NK-92 treated with Interleukin-12 subunit alpha and Interleukin-12 subunit beta, amount 100 ng/mL, for 24 hours (cell line): ENCODE measurements around the gene COX20.
A peak's percentile ranks its signal among the peaks of the same experiment; 100 is the strongest.
"Not testable (repeated sequence)": the region's sequence is repeated elsewhere in the genome, so short reads cannot be mapped to it uniquely, and the experiment has no call there.

Source experiments
- DNase-seq: peaks from one replicate; lab custom pipeline; 2025; lab: John Stamatoyannopoulos, UW

Gene COX20

GRCh38 chr1:244835276-244836134 is at the start of gene COX20:
COX20 (plus strand) TSS chr1:244835658; CDS start chr1:244835715, 57 bp downstream.
- DNase-seq = peak; percentile 94

GRCh38 chr1:244788493-244789275 is 46.8 kb upstream of the COX20 start:
- DNase-seq = no peak

- DNase-seq = no peak
Observed at GRCh38 chr1:244789276-244789580, 46.2 kb upstream of the COX20 start.

GRCh38 chr1:244789731-244790130 is 45.7 kb upstream of the COX20 start:
- no peak for DNase-seq

GRCh38 chr1:244791061-244791460 is 44.4 kb upstream of the COX20 start:
- no peak for DNase-seq

GRCh38 chr1:244792188-244792850 is 43.1 kb upstream of the COX20 start:
- no peak for DNase-seq

- DNase-seq = no peak
Observed at GRCh38 chr1:244794071-244794470, 41.4 kb upstream of the COX20 start.

GRCh38 chr1:244794516-244794915 is 40.9 kb upstream of the COX20 start:
- not testable (repeated sequence) for DNase-seq

GRCh38 chr1:244796719-244797406 is 38.6 kb upstream of the COX20 start:
- no peak for DNase-seq

- no peak for DNase-seq
Observed at GRCh38 chr1:244800821-244801220, 34.6 kb upstream of the COX20 start.

GRCh38 chr1:244801246-244801645 is 34.2 kb upstream of the COX20 start:
- DNase-seq = no peak

GRCh38 chr1:244802041-244802440 is 33.4 kb upstream of the COX20 start:
- DNase-seq = no peak

- no peak for DNase-seq
Observed at GRCh38 chr1:244802556-244803239, 32.8 kb upstream of the COX20 start.

GRCh38 chr1:244804841-244805240 is 30.6 kb upstream of the COX20 start:
- no peak for DNase-seq

GRCh38 chr1:244807138-244807537 is 28.3 kb upstream of the COX20 start:
- no peak for DNase-seq

GRCh38 chr1:244810221-244810620 is 25.2 kb upstream of the COX20 start:
- no peak for DNase-seq

- DNase-seq = no peak
Observed at GRCh38 chr1:244813327-244813726, 22.1 kb upstream of the COX20 start.

GRCh38 chr1:244815600-244816099 is 19.8 kb upstream of the COX20 start:
- no peak for DNase-seq

GRCh38 chr1:244817415-244817894 is 18.0 kb upstream of the COX20 start:
- DNase-seq = no peak

- DNase-seq = no peak
Observed at GRCh38 chr1:244820131-244820530, 15.3 kb upstream of the COX20 start.

- no peak for DNase-seq
Observed at GRCh38 chr1:244821134-244821533, 14.3 kb upstream of the COX20 start.
